Esophagus muscularis mucosa (tissue), 4 donors: ENCODE measurements around the gene AUNIP. TPM values are rescaled to one million over a fixed set of nuclear protein-coding genes. Genes with fewer than 3 reads are reported as not detected.

Source experiments
- DNase-seq: peaks from one replicate; pipeline ENCODE4 v3.0.0-alpha.2; 2017; ENCODE audit errors: extremely low spot score
- H3K27ac ChIP-seq, 4 donors: fragments of 200-600 bp; sonication (generic); replicated peaks in 1 of 4; 1 replicate in 3 of 4; 2 replicates in 1 of 4; pipeline ENCODE4 v1.5.1; 2016 to 2019; ENCODE audit warnings: mild to moderate bottlenecking in 1 of 4
- H3K27me3 ChIP-seq, 4 donors: fragments of 200-600 bp; sonication (generic); one replicate each; pipeline versions ENCODE4 v1.5.1 to v1.6.0; 2016 to 2019
- H3K36me3 ChIP-seq, 4 donors: fragments of 200-600 bp; sonication (generic); one replicate each; pipeline ENCODE4 v1.5.1; 2016 to 2019
- H3K4me1 ChIP-seq, 4 donors: fragments of 200-600 bp; sonication (generic); one replicate each; pipeline ENCODE4 v1.5.1; 2016 to 2019
- H3K4me3 ChIP-seq, 4 donors: fragments of 200-600 bp; sonication (generic); 1 replicate in 2 of 4; 2 replicates in 2 of 4; pipeline ENCODE4 v1.5.1; 2016 to 2019; ENCODE audit warnings: mild to moderate bottlenecking in 4 of 4, moderate library complexity in 1 of 4
- H3K9me3 ChIP-seq, 4 donors: fragments of 200-600 bp; sonication (generic); 1 replicate in 3 of 4; 2 replicates in 1 of 4; pipeline ENCODE4 v1.5.1; 2016 to 2019
- CTCF ChIP-seq, 3 experiments: fragments of 200-600 bp in 2 of 3; fragments of 450-650 bp in 1 of 3; sonication (generic) in 2 of 3; IDR thresholded peaks; one replicate each; pipeline ENCODE4 v1.5.1; 2017 to 2019; ENCODE audit warnings: antibody characterized with exemption in 3 of 3, mild to moderate bottlenecking in 2 of 3, moderate library complexity in 1 of 3
- EP300 ChIP-seq: sonication (generic); formaldehyde crosslinking; IDR thresholded peaks from one replicate; pipeline ENCODE4 v1.6.1; 2017; ENCODE audit warnings: antibody characterized with exemption
- POLR2A ChIP-seq: fragments of 450-650 bp; IDR thresholded peaks from one replicate; pipeline ENCODE4 v1.6.1; 2017; ENCODE audit warnings: antibody characterized with exemption, moderate library complexity, mild to moderate bottlenecking, low read depth
- POLR2AphosphoS5 ChIP-seq, 2 donors: sonication (generic); formaldehyde crosslinking; IDR thresholded peaks; one replicate each; pipeline ENCODE4 v1.6.1; 2017; ENCODE audit warnings: antibody characterized with exemption in 2 of 2
- WGBS: methylation state at CpG from one replicate; pipeline ENCODE4 v1.1.5; 2018; 5-methylcytosine and 5-hydroxymethylcytosine counted together
- intact Hi-C: fragments of 100-400 bp; cut with DNase I; formaldehyde crosslinking; loops from one replicate; pipeline ENCODE4 v1.15.1; 2023
- total RNA-seq, 4 donors: library from RNA; depleted of rRNA; stranded (reverse); fragments of >200 nt; gene quantifications; one replicate each; pipeline versions ENCODE4 v1.1.0 to v1.2.1, GENCODE V29; 2016

AUNIP gene
- total RNA-seq, 4 donors from 2014 or later, result not detected

DNA sequence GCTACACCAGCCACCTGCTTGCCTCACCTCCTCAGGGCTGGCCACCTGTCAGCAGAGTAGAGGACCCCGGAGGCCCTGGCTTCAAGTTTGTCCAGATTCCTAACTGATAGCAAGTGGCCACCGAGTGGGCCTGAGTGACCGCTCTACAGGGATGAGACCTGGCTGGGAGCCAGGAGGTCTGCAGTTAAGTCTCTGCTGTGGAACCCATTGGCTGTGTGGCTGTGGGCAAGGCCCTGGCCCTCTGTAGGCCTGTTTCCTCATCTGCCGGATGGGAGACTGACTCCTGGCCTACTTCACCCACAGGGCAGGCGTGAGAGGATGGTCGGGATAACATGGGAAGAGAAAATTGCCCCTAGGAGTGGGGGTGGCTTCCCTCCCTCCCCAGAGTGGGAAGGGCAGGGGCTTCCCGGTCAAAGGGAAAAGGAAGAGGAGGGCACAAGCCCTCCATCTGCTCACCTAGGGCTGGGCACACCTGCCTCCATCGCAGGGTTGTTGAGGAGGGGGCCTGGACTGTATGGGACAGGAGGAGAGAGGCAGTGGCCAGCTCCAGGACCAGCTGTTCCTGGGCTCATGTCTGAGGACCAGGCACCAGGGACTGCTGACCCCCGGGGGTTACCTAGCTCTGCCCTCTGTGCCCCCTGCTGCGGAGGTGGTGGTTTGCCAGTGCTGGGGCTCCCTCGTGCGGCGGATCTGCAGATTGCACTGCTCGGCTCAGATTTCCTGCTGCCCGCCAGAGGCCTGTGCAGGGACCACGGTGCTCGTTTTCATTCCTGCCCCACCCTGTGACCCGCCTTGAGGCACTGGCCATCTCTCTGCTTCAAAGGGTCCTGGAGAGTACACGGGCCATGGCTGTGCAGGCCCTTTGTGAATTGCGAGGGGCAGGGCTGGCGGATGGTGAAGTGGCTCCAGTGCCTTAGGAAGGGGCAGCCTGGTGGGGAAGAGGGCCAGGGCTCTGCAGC is 48.6 kb downstream of the AUNIP start:
- DNase-seq, result peak; percentile 92
- Histone ChIP-seq H3K4me3 (no peak overlapping the region), H3K27ac (peak overlapping the region in 3 of 4 donors; percentile 17 to 46 (median 22)), H3K9me3 (no peaks in the 10 kb centered on the region), H3K27me3 (no peaks in the 10 kb centered on the region), H3K36me3 (peaks cover 38 to 96% (median 88%) of the 10 kb centered on the region in 4 donors), H3K4me1 (peaks cover 35 to 43% (median 40%) of the 10 kb centered on the region in 4 donors)
- peak; percentile 84 to 94 (median 90) for TF ChIP-seq CTCF (IDR thresholded peaks at IDR 0.05)
- no peak for TF ChIP-seq EP300
- no peak for TF ChIP-seq POLR2A
- TF ChIP-seq POLR2AphosphoS5 (IDR thresholded peaks at IDR 0.05), result peak in 1 of 2 donors; percentile 14
- WGBS, result 33% methylated on average over 16 of the region's 21 CpGs
- intact Hi-C loops, result loop anchor here (5.0 kb wide), 1 partner anchor 203 kb away; no protein-coding TSS in a partner anchor

DNA sequence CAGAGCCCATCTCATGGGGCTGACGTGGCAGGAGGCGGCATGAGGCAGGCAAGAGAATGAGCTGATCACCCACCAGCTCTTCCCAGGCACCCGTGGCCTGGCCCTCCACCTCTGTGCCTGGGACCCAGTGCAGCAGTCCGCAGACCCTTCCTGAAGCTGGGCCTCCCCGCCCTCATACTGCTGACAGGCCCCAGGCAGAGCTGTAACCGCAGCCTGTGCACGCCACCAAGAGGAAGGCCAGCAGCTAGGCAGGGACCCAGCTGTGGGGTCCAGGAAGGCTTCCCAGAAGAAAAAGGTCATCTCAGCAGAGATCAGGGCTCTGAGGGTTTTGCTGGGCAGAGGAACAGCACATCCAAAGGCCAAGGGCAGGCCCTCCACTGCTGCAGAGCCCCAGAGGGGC is 49.3 kb downstream of the AUNIP start:
- no peak for DNase-seq
- Histone ChIP-seq H3K27me3 (no peaks in the 10 kb centered on the region), H3K4me1 (peaks cover 42 to 50% (median 47%) of the 10 kb centered on the region in 4 donors), H3K27ac (peak overlapping the region in 3 of 4 donors; percentile 17 to 46 (median 22)), H3K9me3 (no peaks in the 10 kb centered on the region), H3K36me3 (peaks cover 33 to 96% (median 85%) of the 10 kb centered on the region in 4 donors), H3K4me3 (no peak overlapping the region)
- intact Hi-C loops, result loop anchor here (5.0 to 10.0 kb wide), 2 partner anchors 203 to 565 kb away; partner anchors contain the start of gene RSRP1
- WGBS, result 83% methylated on average over 7 of the region's 7 CpGs
- TF ChIP-seq EP300, result no peak
- no peak for TF ChIP-seq POLR2A
- TF ChIP-seq CTCF (IDR thresholded peaks at IDR 0.05), result no peak
- TF ChIP-seq POLR2AphosphoS5 (IDR thresholded peaks at IDR 0.05), result no peak

DNA sequence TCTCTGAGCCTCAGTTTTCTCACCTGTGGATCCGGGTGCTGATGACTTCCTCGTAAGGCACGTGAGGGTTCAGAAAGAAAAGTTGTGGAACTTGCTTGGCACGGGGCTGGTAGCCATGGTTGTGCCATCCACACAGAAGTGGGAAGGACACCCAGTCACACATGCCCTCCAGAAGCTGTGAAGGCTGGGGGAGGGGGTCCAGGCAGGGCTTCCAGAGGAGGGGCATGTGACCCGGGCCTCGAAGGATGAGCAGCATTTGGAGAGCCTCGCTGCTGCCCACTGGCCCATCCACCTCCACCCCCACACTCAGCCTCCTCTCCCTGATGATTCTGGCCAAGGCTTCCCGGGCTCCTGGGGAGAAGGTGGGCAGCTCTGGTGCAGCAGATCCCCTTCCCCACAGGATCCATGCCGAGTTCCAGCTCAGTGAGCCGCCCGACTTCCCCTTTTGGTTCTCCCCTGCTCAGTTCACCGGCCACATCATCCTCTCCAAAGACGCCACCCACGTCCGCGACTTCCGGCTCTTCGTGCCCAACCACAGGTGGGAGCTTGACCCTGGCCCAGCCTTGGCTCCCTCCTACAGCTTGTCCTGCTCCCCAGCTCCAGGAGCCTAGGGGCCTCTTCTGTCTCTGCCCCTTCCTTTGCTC is 49.9 kb downstream of the AUNIP start:
- whole genome bisulfite sequencing, result 70% methylated on average over 13 of the region's 18 CpGs
- Histone ChIP-seq H3K9me3 (no peaks in the 10 kb centered on the region), H3K36me3 (peaks cover 32 to 93% (median 80%) of the 10 kb centered on the region in 4 donors), H3K4me3 (no peak overlapping the region), H3K4me1 (peaks cover 47 to 56% (median 52%) of the 10 kb centered on the region in 4 donors), H3K27me3 (no peaks in the 10 kb centered on the region), H3K27ac (no peak overlapping the region)
- TF ChIP-seq POLR2AphosphoS5 (IDR thresholded peaks at IDR 0.05) (no peak), POLR2A (no peak), CTCF (IDR thresholded peaks at IDR 0.05) (no peak), EP300 (no peak)
- no peak for DNase-seq
- intact Hi-C loops, result loop anchor here (10.0 kb wide), 1 partner anchor 565 kb away; the partner anchor contains the start of gene RSRP1

DNA sequence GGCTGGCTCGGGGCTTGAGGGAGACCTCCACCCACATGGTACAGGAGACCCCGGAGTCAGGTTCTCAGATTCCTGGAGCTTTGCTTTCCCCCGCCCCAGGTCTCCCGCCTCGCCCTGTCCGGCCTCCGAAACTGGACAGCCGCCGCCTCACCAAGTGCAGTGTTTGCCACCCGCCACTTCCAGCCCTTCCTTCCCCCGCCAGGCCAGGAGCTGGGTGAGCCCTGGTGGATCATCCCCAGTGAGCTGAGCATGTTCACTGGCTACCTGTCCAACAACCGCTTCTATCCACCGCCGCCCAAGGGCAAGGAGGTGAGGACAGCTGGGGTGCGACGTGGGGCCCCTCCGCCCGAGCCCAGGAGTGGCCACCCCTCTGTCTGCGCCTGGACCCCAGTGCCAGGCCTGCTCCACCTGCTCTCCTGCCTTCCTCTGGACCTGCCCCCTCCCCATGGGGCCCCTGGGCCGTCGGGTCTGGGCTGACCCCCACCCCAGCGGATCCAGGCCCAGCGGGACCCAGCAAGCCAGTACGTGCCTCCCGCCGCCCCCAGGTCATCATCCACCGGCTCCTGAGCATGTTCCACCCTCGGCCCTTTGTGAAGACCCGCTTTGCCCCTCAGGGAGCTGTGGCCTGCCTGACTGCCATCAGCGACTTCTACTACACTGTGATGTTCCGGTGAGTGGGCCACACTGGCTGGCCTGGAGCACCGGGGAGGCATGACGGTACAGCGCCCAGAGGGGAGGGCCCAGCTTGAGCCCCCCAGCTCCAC is 50.6 kb downstream of the AUNIP start:
- H3K27ac ChIP-seq, result no peak overlapping the region
- H3K27me3 ChIP-seq, result no peaks in the 10 kb centered on the region
- 87% methylated on average over 19 of the region's 34 CpGs for WGBS
- H3K4me3 ChIP-seq, result no peak overlapping the region
- peaks cover 25 to 86% (median 73%) of the 10 kb centered on the region in 4 donors for H3K36me3 ChIP-seq
- intact Hi-C loops, result loop anchor here (10.0 kb wide), 1 partner anchor 564 kb away; the partner anchor contains the start of gene RSRP1
- DNase-seq, result no peak
- TF ChIP-seq CTCF (IDR thresholded peaks at IDR 0.05), result no peak
- no peak for TF ChIP-seq POLR2A
- TF ChIP-seq EP300, result no peak
- no peak for TF ChIP-seq POLR2AphosphoS5 (IDR thresholded peaks at IDR 0.05)
- H3K4me1 ChIP-seq, result peaks cover 55 to 63% (median 58%) of the 10 kb centered on the region in 4 donors
- no peaks in the 10 kb centered on the region for H3K9me3 ChIP-seq
